Keratinocyte (primary cell): ENCODE data around the gene ARID4A.

Experiments used
- CTCF ChIP-seq, 3 experiments: IDR thresholded peaks in 1 of 3; conservative IDR thresholded peaks in 1 of 3; optimal IDR thresholded peaks in 1 of 3; 2 replicates in 2 of 3; 3 replicates in 1 of 3; pipeline versions ENCODE3 to v1.5.1; 2011; ENCODE audit warnings: low read length in 3 of 3, mild to moderate bottlenecking in 3 of 3, moderate library complexity in 2 of 3, control low read depth in 1 of 3, inconsistent platforms in 1 of 3; ENCODE audit not compliant: insufficient read depth in 2 of 3; ENCODE audit errors: extremely low read depth in 1 of 3
- EZH2 ChIP-seq: IDR thresholded peaks from one replicate; pipeline ENCODE4 v1.6.1; 2012; ENCODE audit warnings: inconsistent platforms, mild to moderate bottlenecking, low read length, moderate library complexity

- TF ChIP-seq CTCF (optimal IDR thresholded peaks at IDR 0.05 in 1 of 3, IDR thresholded peaks at IDR 0.05 in 1 of 3, conservative IDR thresholded peaks at IDR 0.05 in 1 of 3; ENCODE audit: extremely low read depth in 1 of 3, insufficient read depth in 2 of 3, low read length in 3 of 3), result no peak
- no peak for TF ChIP-seq EZH2
Measured at GRCh38 chr14:58296726-58297125, 1.6 kb upstream of the ARID4A start.
